Endothelial cell of umbilical vein (primary cell): Measurements from ENCODE around the gene CLEC4D. TPM values are rescaled to one million over a fixed set of nuclear protein-coding genes. Genes with fewer than 3 reads are reported as not detected.

Source experiments
- BruUV-seq: library from RNA; stranded (reverse); fragments of 400-500 nt; replicated peaks from 2 replicates; lab custom pipeline; 2021; lab: Mats Ljungman, UMichigan
- CTCF ChIA-PET: fragments of 300-600, 350-600 bp; sonication (Branson Sonifier 250); formaldehyde crosslinking; loops from one replicate; lab custom pipeline; 2021; ENCODE audit warnings: antibody characterized with exemption, inconsistent platforms; lab: Charles Lee
- POLR2A ChIA-PET: fragments of 300-600, 350-600 bp; sonication (Branson Sonifier 250); formaldehyde crosslinking; loops from one replicate; lab custom pipeline; 2021; ENCODE audit warnings: antibody characterized with exemption, inconsistent platforms; lab: Charles Lee
- DNase-seq: peaks from one replicate; pipeline ENCODE4 v3.0.0-alpha.2; 2011; ENCODE audit warnings: low read depth, low spot score
- FAIRE-seq: peaks from 2 replicates; lab custom pipeline; 2011; peaks lifted over from hg19 to GRCh38; lab: Jason Lieb, UNC
- H2AFZ ChIP-seq: 2 replicates; pipeline ENCODE4 v1.6.0; 2012; ENCODE audit warnings: low read depth, low read length, control low read depth, inconsistent platforms
- H3K27ac ChIP-seq: 2 replicates; pipeline ENCODE4 v1.5.1; 2011; ENCODE audit warnings: low read depth, mild to moderate bottlenecking, control low read depth, low read length, moderate library complexity; ENCODE audit not compliant: insufficient read depth
- H3K27me3 ChIP-seq, 2 experiments: 2 replicates each; pipeline versions ENCODE4 v1.6.0 to v1.6.1; 2011; ENCODE audit warnings: low read length in 2 of 2, mixed read lengths in 1 of 2; ENCODE audit not compliant: control insufficient read depth in 2 of 2, insufficient read depth in 2 of 2
- H3K36me3 ChIP-seq, 2 experiments: 2 replicates in 1 of 2; 3 replicates in 1 of 2; pipeline ENCODE4 v1.5.1; 2011; ENCODE audit warnings: low read length in 2 of 2, mild to moderate bottlenecking in 1 of 2, moderate library complexity in 1 of 2; ENCODE audit not compliant: control insufficient read depth in 2 of 2, insufficient read depth in 2 of 2; ENCODE audit errors: extremely low read depth in 1 of 2
- H3K4me1 ChIP-seq: 3 replicates; pipeline ENCODE4 v1.5.1; 2011; ENCODE audit warnings: mild to moderate bottlenecking, low read length; ENCODE audit not compliant: control insufficient read depth, insufficient read depth; ENCODE audit errors: extremely low read depth
- H3K4me2 ChIP-seq: 2 replicates; pipeline ENCODE4 v1.6.1; 2011; ENCODE audit warnings: low read length, control low read depth, mixed read lengths; ENCODE audit not compliant: insufficient read depth
- H3K4me3 ChIP-seq, 3 experiments: fragments of 200-600 bp in 1 of 3; sonication (generic), shearing (Covaris generic) in 1 of 3; replicated peaks in 1 of 3; 2 replicates each; pipeline ENCODE4 v1.5.1; 2011 to 2016; ENCODE audit warnings: control low read depth in 3 of 3, low read length in 3 of 3, mild to moderate bottlenecking in 2 of 3, inconsistent platforms in 1 of 3, low read depth in 1 of 3, moderate library complexity in 1 of 3; ENCODE audit not compliant: insufficient read depth in 1 of 3
- H3K79me2 ChIP-seq: 2 replicates; pipeline ENCODE4 v1.6.0; 2012; ENCODE audit warnings: low read length, inconsistent platforms; ENCODE audit not compliant: control insufficient read depth, insufficient read depth
- H3K9ac ChIP-seq: replicated peaks from 2 replicates; pipeline ENCODE3; 2011; ENCODE audit warnings: low read length, control low read depth; ENCODE audit not compliant: insufficient read depth; ENCODE audit errors: extremely low read depth
- H3K9me1 ChIP-seq: replicated peaks from 3 replicates; pipeline ENCODE4 v1.6.0; 2011; ENCODE audit warnings: mild to moderate bottlenecking, low read length; ENCODE audit not compliant: control insufficient read depth, insufficient read depth; ENCODE audit errors: extremely low read depth
- H3K9me3 ChIP-seq: replicated peaks from 2 replicates; pipeline ENCODE4 v1.5.1; 2012; ENCODE audit warnings: low read length, inconsistent platforms; ENCODE audit not compliant: control insufficient read depth, insufficient read depth
- H4K20me1 ChIP-seq: replicated peaks from 2 replicates; pipeline ENCODE3; 2011; ENCODE audit warnings: mild to moderate bottlenecking, low read length; ENCODE audit not compliant: control insufficient read depth, insufficient read depth; ENCODE audit errors: extremely low read depth
- CTCF ChIP-seq, 2 donors: IDR thresholded peaks; 1 replicate in 1 of 2; 2 replicates in 1 of 2; pipeline ENCODE4 v1.5.1; 2011; ENCODE audit warnings: low read length in 2 of 2, mild to moderate bottlenecking in 2 of 2, moderate library complexity in 2 of 2, control low read depth in 1 of 2, inconsistent platforms in 1 of 2, low read depth in 1 of 2; ENCODE audit not compliant: insufficient read depth in 1 of 2; ENCODE audit errors: extremely low read depth in 1 of 2
- EZH2 ChIP-seq: IDR thresholded peaks from 2 replicates; pipeline ENCODE4 v1.6.1; 2012; ENCODE audit warnings: borderline replicate concordance, low read depth, mild to moderate bottlenecking, moderate library complexity, low read length, inconsistent platforms; ENCODE audit not compliant: severe bottlenecking
- FOS ChIP-seq: IDR thresholded peaks from 2 replicates; pipeline ENCODE4 v1.6.1; 2011; ENCODE audit warnings: mild to moderate bottlenecking, low read length, moderate library complexity, borderline replicate concordance; ENCODE audit not compliant: insufficient read depth
- GATA2 ChIP-seq: IDR thresholded peaks from 2 replicates; pipeline ENCODE4 v1.7.0; 2011; ENCODE audit warnings: low read depth, mild to moderate bottlenecking, moderate library complexity, mixed read lengths, low read length; ENCODE audit not compliant: insufficient read length, insufficient read depth
- JUN ChIP-seq: IDR thresholded peaks from 2 replicates; pipeline ENCODE4 v1.6.1; 2011; ENCODE audit warnings: borderline replicate concordance, low read depth; ENCODE audit not compliant: insufficient read length, insufficient read depth
- MAX ChIP-seq: IDR thresholded peaks from 2 replicates; pipeline ENCODE4 v1.6.1; 2011; ENCODE audit not compliant: insufficient read depth, insufficient read length
- MYC ChIP-seq: IDR thresholded peaks from one replicate; pipeline ENCODE4 v1.6.1; 2011; ENCODE audit warnings: mild to moderate bottlenecking, low read depth, low read length
- POLR2A ChIP-seq: IDR thresholded peaks from 2 replicates; pipeline ENCODE4 v1.6.1; 2012; ENCODE audit warnings: low read depth, mild to moderate bottlenecking, control low read depth, low read length
- POLR2AphosphoS5 ChIP-seq: IDR thresholded peaks from 2 replicates; pipeline ENCODE4 v1.6.1; 2012; ENCODE audit warnings: low read depth, mild to moderate bottlenecking, control low read depth, low read length, moderate library complexity; ENCODE audit not compliant: insufficient read depth
- dilution Hi-C: fragments of 300-500 bp; cut with MboI; formaldehyde crosslinking; loops from one replicate; pipeline ENCODE4 v1.15.0; 2019; ENCODE audit warnings: low sequenced_read_pairs; ENCODE audit not compliant: extremely low pct_ligation_motif_present
- intact Hi-C: fragments of 100-400 bp; cut with micrococcal nuclease; formaldehyde crosslinking; loops from one replicate; pipeline ENCODE4 v1.10.0; 2022
- polyA plus RNA-seq, 4 experiments: library from polyadenylated mRNA; depleted of rRNA in 3 of 4; stranded (reverse) in 3 of 4; unstranded in 1 of 4; fragments of >200 nt; gene quantifications; 2 replicates each; pipeline versions ENCODE4 v1.2.1 to v1.2.3, GENCODE V29; 2011 to 2012; ENCODE audit warnings: missing spikeins in 1 of 4
- total RNA-seq: library from RNA; stranded (reverse); gene quantifications from 2 replicates; pipeline ENCODE4 v1.2.3, GENCODE V29; 2021

Gene CLEC4D
- total and polyA plus RNA-seq, 2 donors (not counting 3 experiments of a cell fraction or from before 2014, with no cell fraction given), result not detected

- ChIA-PET CTCF (interaction anchor here (0.6 to 1.1 kb wide), 5 partner anchors 10 to 1009 kb away, joined by 3 to 24 read pairs (median 3); no protein-coding TSS in a partner anchor), POLR2A (no interaction called here)
- Histone ChIP-seq H3K9me1 (no peaks in the 10 kb centered on the region), H3K27me3 (no peaks in the 10 kb centered on the region), H3K4me1 (peaks cover 15% of the 10 kb centered on the region), H3K27ac (peak overlapping the region; percentile 60), H3K4me2 (peak overlapping the region; percentile 4), H2AFZ (no peak overlapping the region), H3K9ac (no peak overlapping the region), H3K79me2 (no peaks in the 10 kb centered on the region), H4K20me1 (no peaks in the 10 kb centered on the region), H3K4me3 (no peak overlapping the region), H3K9me3 (no peaks in the 10 kb centered on the region), H3K36me3 (no peaks in the 10 kb centered on the region)
- TF ChIP-seq GATA2 (no peak), FOS (peak; percentile 42), JUN (peak; percentile 55), EZH2 (no peak), CTCF (IDR thresholded peaks at IDR 0.05; ENCODE audit: extremely low read depth in 1 of 2, insufficient read depth in 1 of 2, low read depth in 1 of 2, low read length in 2 of 2) (no peak), POLR2AphosphoS5 (no peak), MAX (no peak), POLR2A (no peak), MYC (no peak)
- intact Hi-C loops (no loop called here), dilution Hi-C loops (no loop called here)
- peak; percentile 12 for FAIRE-seq
- no TSS peak for BruUV-seq
- peak; percentile 59 for DNase-seq
Measured at GRCh38 chr12:8554451-8555195, 41.3 kb downstream of the CLEC4D start.
